ENCODE data around the gene DUSP1. TPM values are rescaled to one million over a fixed set of nuclear protein-coding genes. Genes with fewer than 3 reads are reported as not detected.

The DUSP1 gene
- total and polyA plus RNA-seq, 2 of the 13 experiments (the other 11 are each of a cell fraction or from before 2014, with no cell fraction given): 27.1 to 55.5 TPM

- TF ChIP-seq HOXA9 (CRISPR knock-in tag; IDR thresholded peaks at IDR 0.05; ENCODE audit: borderline replicate concordance) (no peak), ZNF205 (CRISPR knock-in tag; IDR thresholded peaks at IDR 0.05) (no peak), ZNF530 (CRISPR knock-in tag; IDR thresholded peaks at IDR 0.05; ENCODE audit: low read depth) (no peak), ZNF639 (CRISPR knock-in tag; conservative IDR thresholded peaks at IDR 0.05) (no peak), SNRNP70 (IDR thresholded peaks at IDR 0.05; ENCODE audit: low read depth, low read length) (no peak), TAF1 (CRISPR knock-in tag; IDR thresholded peaks at IDR 0.05) (no peak), CEBPB (IDR thresholded peaks at IDR 0.05; ENCODE audit: borderline replicate concordance, low read depth, low read length) (peak; percentile 16; the same call in 1 of the 2 replicates), KAT2B (IDR thresholded peaks at IDR 0.05; ENCODE audit: borderline replicate concordance, low read depth, low read length) (peak; percentile 98), ZNF143 (CRISPR knock-in tag; IDR thresholded peaks at IDR 0.05) (no peak), POGZ (CRISPR knock-in tag; IDR thresholded peaks at IDR 0.05) (peak; percentile 50; the same call in 1 of the 2 replicates), CSRNP1 (CRISPR knock-in tag; IDR thresholded peaks at IDR 0.05) (no peak), ZNF232 (CRISPR knock-in tag; IDR thresholded peaks at IDR 0.05; ENCODE audit: borderline replicate concordance) (no peak), ATF3 (CRISPR knock-in tag; IDR thresholded peaks at IDR 0.05) (no peak), SOX5 (CRISPR knock-in tag; IDR thresholded peaks at IDR 0.05; ENCODE audit: borderline replicate concordance) (peak; percentile 44; the same call in 1 of the 2 replicates), GATAD2A (CRISPR knock-in tag; IDR thresholded peaks at IDR 0.05) (peak; percentile 90), SIN3B (IDR thresholded peaks at IDR 0.05; ENCODE audit: low read length) (no peak), FOXA3 (CRISPR knock-in tag; IDR thresholded peaks at IDR 0.05) (peak; percentile 54; the same call in 1 of the 2 replicates), ZNF326 (CRISPR knock-in tag; IDR thresholded peaks at IDR 0.05; ENCODE audit: borderline replicate concordance) (no peak), TFAP4 (IDR thresholded peaks at IDR 0.05; ENCODE audit: borderline replicate concordance, low read depth) (no peak), FOXO1 (CRISPR knock-in tag; IDR thresholded peaks at IDR 0.05) (peak; percentile 56; the same call in 1 of the 2 replicates), ZNF660 (CRISPR knock-in tag; IDR thresholded peaks at IDR 0.05; ENCODE audit: borderline replicate concordance, low read depth) (no peak), ZNF562 (CRISPR knock-in tag; IDR thresholded peaks at IDR 0.05; ENCODE audit: borderline replicate concordance) (no peak), CEBPG (CRISPR knock-in tag; IDR thresholded peaks at IDR 0.05) (peak; percentile 36), NR2C2 (CRISPR knock-in tag; IDR thresholded peaks at IDR 0.05; ENCODE audit: borderline replicate concordance) (0 out of 2 replicates have a peak, but pooled peaks have one; percentile 23), ZNF879 (CRISPR knock-in tag; IDR thresholded peaks at IDR 0.05) (no peak), HOXA7 (CRISPR knock-in tag; IDR thresholded peaks at IDR 0.05) (no peak), NFIC (IDR thresholded peaks at IDR 0.05; ENCODE audit: low read length) (peak; percentile 42; the same call in 1 of the 2 replicates)
Measured at GRCh38 chr5:172797771-172798191, 26.8 kb upstream of the DUSP1 start (continued).
